Renal pelvis (tissue), 4 donors: ENCODE results near the gene FCGR3A. TPM values are rescaled to one million over a fixed set of nuclear protein-coding genes. Genes with fewer than 3 reads are reported as not detected.
"Not testable (repeated sequence)": the region's sequence is repeated elsewhere in the genome, so short reads cannot be mapped to it uniquely, and the experiment has no call there.

Experiments used
- DNase-seq: peaks from one replicate; pipeline ENCODE4 v3.0.0-alpha.2; 2013
- polyA plus RNA-seq, 3 donors: library from polyadenylated mRNA; unstranded; fragments of 120-200 nt; gene quantifications; one replicate each; pipeline ENCODE4 v1.2.1, GENCODE V29; 2013; ENCODE audit not compliant: insufficient read length in 3 of 3

The FCGR3A gene
- polyA plus RNA-seq, 3 donors: 1.7 to 1.8 (median 1.8) TPM

- DNase-seq: no peak
These were observed 17.5 kb downstream of the FCGR3A start for GRCh38 chr1:161531986-161532643.

- peak; percentile 86 for DNase-seq
These were observed 18.7 kb downstream of the FCGR3A start for GRCh38 chr1:161530671-161531641.

GRCh38 chr1:161530158-161530557, 19.5 kb downstream of the FCGR3A start:
- not testable (repeated sequence) for DNase-seq

- DNase-seq: not testable (repeated sequence)
These were observed 20.0 kb downstream of the FCGR3A start for GRCh38 chr1:161529463-161530104.

- DNase-seq: not testable (repeated sequence)
These were observed 21.1 kb downstream of the FCGR3A start for GRCh38 chr1:161528550-161528949.

GRCh38 chr1:161525918-161526317, 23.7 kb downstream of the FCGR3A start:
- DNase-seq: not testable (repeated sequence)

- not testable (repeated sequence) for DNase-seq
These were observed 24.3 kb downstream of the FCGR3A start for GRCh38 chr1:161525321-161525720.

GRCh38 chr1:161524742-161525291, 24.8 kb downstream of the FCGR3A start:
- DNase-seq: not testable (repeated sequence)

- DNase-seq: peak; percentile 79
These were observed 25.5 kb downstream of the FCGR3A start, which contains the start of gene HSPA6 for GRCh38 chr1:161523817-161524741. TSS of gene HSPA6 (plus strand) at chr1:161524540. CDS start at chr1:161524659, 119 bp downstream.

GRCh38 chr1:161523041-161523816, 26.4 kb downstream of the FCGR3A start:
- DNase-seq: not testable (repeated sequence)

GRCh38 chr1:161513953-161514352, 35.7 kb downstream of the FCGR3A start:
- not testable (repeated sequence) for DNase-seq

- DNase-seq: not testable (repeated sequence)
These were observed 36.2 kb downstream of the FCGR3A start for GRCh38 chr1:161513448-161513780.

- not testable (repeated sequence) for DNase-seq
These were observed 36.8 kb downstream of the FCGR3A start for GRCh38 chr1:161512636-161513447.

GRCh38 chr1:161511756-161512060, 37.9 kb downstream of the FCGR3A start:
- DNase-seq: no peak

- DNase-seq: no peak
These were observed 38.4 kb downstream of the FCGR3A start for GRCh38 chr1:161511018-161511755.

- no peak for DNase-seq
These were observed 39.1 kb downstream of the FCGR3A start for GRCh38 chr1:161510477-161510876.

- no peak for DNase-seq
These were observed 43.0 kb downstream of the FCGR3A start for GRCh38 chr1:161506336-161507223.
